ENCODE data around the gene DMD.

The DMD gene

GRCh38 chrX:32662516-32662915, 548.8 kb downstream of the DMD start:
- no peak for DNase-seq
- Histone ChIP-seq H3K4me3 (ENCODE audit: low read depth, low read length) (no peak overlapping the region), H3K27me3 (replicated peaks) (no peaks in the 10 kb centered on the region), H3K27ac (no peak overlapping the region), H3K36me3 (replicated peaks) (no peaks in the 10 kb centered on the region)
- in situ Hi-C loops (cut with HindIII; ENCODE audit: low pct_ligation_motif_present, low sequenced_read_pairs) = no loop called here
- no peak for TF ChIP-seq CTCF (IDR thresholded peaks at IDR 0.05; ENCODE audit: low read depth, low read length, missing control alignments)

GRCh38 chrX:32644476-32645245, 566.7 kb downstream of the DMD start:
- H3K36me3 ChIP-seq (replicated peaks) = no peaks in the 10 kb centered on the region
- DNase-seq = no peak
- no peak overlapping the region for H3K27ac ChIP-seq
- TF ChIP-seq CTCF (IDR thresholded peaks at IDR 0.05; ENCODE audit: low read depth, low read length, missing control alignments) = no peak
- no peaks in the 10 kb centered on the region for H3K27me3 ChIP-seq (replicated peaks)
- in situ Hi-C loops (cut with HindIII; ENCODE audit: low pct_ligation_motif_present, low sequenced_read_pairs) = no loop called here
- H3K4me3 ChIP-seq (ENCODE audit: low read depth, low read length) = no peak overlapping the region

- Histone ChIP-seq H3K27me3 (replicated peaks) (no peaks in the 10 kb centered on the region), H3K4me3 (ENCODE audit: low read depth, low read length) (no peak overlapping the region), H3K36me3 (replicated peaks) (no peaks in the 10 kb centered on the region), H3K27ac (no peak overlapping the region)
- no peak for DNase-seq
- in situ Hi-C loops (cut with HindIII; ENCODE audit: low pct_ligation_motif_present, low sequenced_read_pairs) = no loop called here
- TF ChIP-seq CTCF (IDR thresholded peaks at IDR 0.05; ENCODE audit: low read depth, low read length, missing control alignments) = no peak
These were observed 569.1 kb downstream of the DMD start for GRCh38 chrX:32642283-32642682.

- no peak overlapping the region for H3K4me3 ChIP-seq (ENCODE audit: low read depth, low read length)
- in situ Hi-C loops (cut with HindIII; ENCODE audit: low pct_ligation_motif_present, low sequenced_read_pairs) = no loop called here
- H3K36me3 ChIP-seq (replicated peaks) = no peaks in the 10 kb centered on the region
- H3K27me3 ChIP-seq (replicated peaks) = no peaks in the 10 kb centered on the region
- TF ChIP-seq CTCF (IDR thresholded peaks at IDR 0.05; ENCODE audit: low read depth, low read length, missing control alignments) = no peak
- no peak overlapping the region for H3K27ac ChIP-seq
- no peak for DNase-seq
These were observed 593.2 kb downstream of the DMD start for GRCh38 chrX:32618154-32618553.

GRCh38 chrX:32614707-32615106, 596.6 kb downstream of the DMD start:
- H3K27ac ChIP-seq = no peak overlapping the region
- H3K36me3 ChIP-seq (replicated peaks) = no peaks in the 10 kb centered on the region
- TF ChIP-seq CTCF (IDR thresholded peaks at IDR 0.05; ENCODE audit: low read depth, low read length, missing control alignments) = no peak
- no peak overlapping the region for H3K4me3 ChIP-seq (ENCODE audit: low read depth, low read length)
- H3K27me3 ChIP-seq (replicated peaks) = no peaks in the 10 kb centered on the region
- DNase-seq = no peak
- in situ Hi-C loops (cut with HindIII; ENCODE audit: low pct_ligation_motif_present, low sequenced_read_pairs) = no loop called here

GRCh38 chrX:32599156-32599555, 612.2 kb downstream of the DMD start:
- no peaks in the 10 kb centered on the region for H3K27me3 ChIP-seq (replicated peaks)
- no peak overlapping the region for H3K27ac ChIP-seq
- in situ Hi-C loops (cut with HindIII; ENCODE audit: low pct_ligation_motif_present, low sequenced_read_pairs) = no loop called here
- no peak overlapping the region for H3K4me3 ChIP-seq (ENCODE audit: low read depth, low read length)
- no peaks in the 10 kb centered on the region for H3K36me3 ChIP-seq (replicated peaks)
- no peak for TF ChIP-seq CTCF (IDR thresholded peaks at IDR 0.05; ENCODE audit: low read depth, low read length, missing control alignments)
- DNase-seq = no peak

Measured in brain microvascular endothelial cell (primary cell).